Measurements from ENCODE around the gene ATP10A. TPM values are rescaled to one million over a fixed set of nuclear protein-coding genes. Genes with fewer than 3 reads are reported as not detected.

The ATP10A gene
- total RNA-seq, 1 experiment from 2014 or later = 0.02 TPM

GRCh38 chr15:25673972-25674371 lies 189.2 kb downstream of the ATP10A start (continued):
- no peak for TF ChIP-seq ELF1 (IDR thresholded peaks at IDR 0.05; ENCODE audit: borderline replicate concordance, low read depth)

- peaks cover 0 to 41% of the 10 kb centered on the region in 2 experiments; a peak in 2 of 4 replicates for H3K9me3 ChIP-seq (ENCODE audit: control insufficient read depth in 1 of 2, insufficient read depth in 1 of 2, low read depth in 1 of 2, low read length in 2 of 2)
- no peaks in the 10 kb centered on the region for H3K4me1 ChIP-seq (ENCODE audit: control insufficient read depth in 1 of 2, insufficient read depth in 2 of 2, low read length in 2 of 2)
- no peaks in the 10 kb centered on the region for H3K9me2 ChIP-seq (ENCODE audit: insufficient read depth)
- H3K4me2 ChIP-seq (ENCODE audit: low read length) = no peak overlapping the region
- ChIA-PET POLR2A (no interaction called here), CTCF (no interaction called here), RAD21 (ENCODE audit: low non-redundant PET in 1 of 2, low total read pairs in 2 of 2, uncharacterized antibody in 2 of 2, unreplicated experiment in 2 of 2) (no interaction called here)
- no peaks in the 10 kb centered on the region for H3K79me2 ChIP-seq (ENCODE audit: insufficient read depth, low read length)
- BruUV-seq (replicated peaks) = no TSS peak
- H4K20me1 ChIP-seq (ENCODE audit: insufficient read depth) = no peaks in the 10 kb centered on the region
- no peak for DNase-seq (ENCODE audit: low read depth, low spot score)
- no peak for TF ChIP-seq EGR1 (IDR thresholded peaks at IDR 0.05; ENCODE audit: low read depth)
- no peak overlapping the region for H3K27ac ChIP-seq (ENCODE audit: low read depth, low read length)
- no peak overlapping the region for H2AFZ ChIP-seq (ENCODE audit: low read depth, low read length, poor library complexity, severe bottlenecking)
- no peaks in the 10 kb centered on the region for H3K36me3 ChIP-seq (ENCODE audit: control insufficient read depth in 1 of 2, insufficient read depth in 2 of 2, low read length in 2 of 2)
- no peak overlapping the region for H3K9ac ChIP-seq (ENCODE audit: low read length)
- intact Hi-C loops (cut with micrococcal nuclease) = no loop called here
- no peaks in the 10 kb centered on the region for H3K27me3 ChIP-seq (ENCODE audit: insufficient read depth, low read length)
- ATAC-seq = no peak
- no peak overlapping the region for H3K4me3 ChIP-seq (replicated peaks in 1 of 2; ENCODE audit: low read depth in 1 of 2, low read length in 2 of 2)
These were observed 189.8 kb downstream of the ATP10A start for GRCh38 chr15:25673351-25673750.

- no peak overlapping the region for H3K27ac ChIP-seq (ENCODE audit: low read depth, low read length)
- H3K9me3 ChIP-seq (ENCODE audit: control insufficient read depth in 1 of 2, insufficient read depth in 1 of 2, low read depth in 1 of 2, low read length in 2 of 2) = peaks cover 0 to 42% of the 10 kb centered on the region in 2 experiments; a peak in 2 of 4 replicates
- no peaks in the 10 kb centered on the region for H3K36me3 ChIP-seq (ENCODE audit: control insufficient read depth in 1 of 2, insufficient read depth in 2 of 2, low read length in 2 of 2)
- no peak for DNase-seq (ENCODE audit: low read depth, low spot score)
- H3K4me2 ChIP-seq (ENCODE audit: low read length) = no peak overlapping the region
- intact Hi-C loops (cut with micrococcal nuclease) = no loop called here
- ATAC-seq = no peak
- H3K9me2 ChIP-seq (ENCODE audit: insufficient read depth) = no peaks in the 10 kb centered on the region
- no peaks in the 10 kb centered on the region for H3K79me2 ChIP-seq (ENCODE audit: insufficient read depth, low read length)
- ChIA-PET RAD21 (ENCODE audit: low non-redundant PET in 1 of 2, low total read pairs in 2 of 2, uncharacterized antibody in 2 of 2, unreplicated experiment in 2 of 2) (no interaction called here), POLR2A (no interaction called here), CTCF (no interaction called here)
- no peak overlapping the region for H3K4me3 ChIP-seq (replicated peaks in 1 of 2; ENCODE audit: low read depth in 1 of 2, low read length in 2 of 2)
- H4K20me1 ChIP-seq (ENCODE audit: insufficient read depth) = no peaks in the 10 kb centered on the region
- no peak overlapping the region for H3K9ac ChIP-seq (ENCODE audit: low read length)
- no peaks in the 10 kb centered on the region for H3K27me3 ChIP-seq (ENCODE audit: insufficient read depth, low read length)
- BruUV-seq (replicated peaks) = no TSS peak
- no peak overlapping the region for H2AFZ ChIP-seq (ENCODE audit: low read depth, low read length, poor library complexity, severe bottlenecking)
- no peaks in the 10 kb centered on the region for H3K4me1 ChIP-seq (ENCODE audit: control insufficient read depth in 1 of 2, insufficient read depth in 2 of 2, low read length in 2 of 2)
- TF ChIP-seq EGR1 (IDR thresholded peaks at IDR 0.05; ENCODE audit: low read depth) (no peak), SRF (IDR thresholded peaks at IDR 0.05; ENCODE audit: low read depth) (no peak), RAD21 (IDR thresholded peaks at IDR 0.05; ENCODE audit: low read depth) (no peak), ZNF274 (IDR thresholded peaks at IDR 0.05; ENCODE audit: low read depth, low read length) (no peak), ATF3 (IDR thresholded peaks at IDR 0.05) (no peak), SIN3A (IDR thresholded peaks at IDR 0.05; ENCODE audit: low read depth) (no peak), CTCF (IDR thresholded peaks at IDR 0.05 in 2 of 3, conservative IDR thresholded peaks at IDR 0.05 in 1 of 3; ENCODE audit: borderline replicate concordance in 1 of 3, insufficient read depth in 1 of 3, low read depth in 2 of 3, low read length in 2 of 3) (no peak), TCF7L2 (IDR thresholded peaks at IDR 0.05; ENCODE audit: borderline replicate concordance, extremely low read depth, insufficient read depth, insufficient read length) (no peak), ZBTB33 (IDR thresholded peaks at IDR 0.05; ENCODE audit: extremely low read depth, insufficient replicate concordance, low read length) (no peak), EZH2phosphoT487 (IDR thresholded peaks at IDR 0.05; ENCODE audit: borderline replicate concordance) (no peak)
These were observed 192.0 kb downstream of the ATP10A start for GRCh38 chr15:25671132-25671531.
